DMS53 treated with DMSO at 0.1 percent for 48 hours (cell line): Measurements from ENCODE around the gene RAB3B.
A peak's percentile ranks its signal among the peaks of the same experiment; 100 is the strongest.

Experiments used
- DNase-seq: peaks from one replicate; lab custom pipeline; 2025; ENCODE audit not compliant: unreplicated experiment; lab: John Stamatoyannopoulos, UW

The RAB3B gene

GRCh38 chr1:51957618-51958017 is 32.9 kb downstream of the RAB3B start:
- peak; percentile 41 for DNase-seq

GRCh38 chr1:51956528-51957509 is 33.7 kb downstream of the RAB3B start:
- peak; percentile 83 for DNase-seq

GRCh38 chr1:51955797-51956527 is 34.5 kb downstream of the RAB3B start:
- DNase-seq: peak; percentile 100

- no peak for DNase-seq
Observed at GRCh38 chr1:51954783-51955182, 35.7 kb downstream of the RAB3B start.

- no peak for DNase-seq
Observed at GRCh38 chr1:51953079-51953478, 37.4 kb downstream of the RAB3B start.

- no peak for DNase-seq
Observed at GRCh38 chr1:51952638-51953037, 37.9 kb downstream of the RAB3B start.

GRCh38 chr1:51950701-51951100 is 39.8 kb downstream of the RAB3B start:
- DNase-seq: no peak

GRCh38 chr1:51949014-51949702 is 41.3 kb downstream of the RAB3B start:
- DNase-seq: no peak

- DNase-seq: no peak
Observed at GRCh38 chr1:51948491-51948915, 42.0 kb downstream of the RAB3B start.

- DNase-seq: no peak
Observed at GRCh38 chr1:51946300-51946699, 44.2 kb downstream of the RAB3B start.

- no peak for DNase-seq
Observed at GRCh38 chr1:51945591-51945990, 44.9 kb downstream of the RAB3B start.

- DNase-seq: no peak
Observed at GRCh38 chr1:51942281-51942680, 48.2 kb downstream of the RAB3B start.

GRCh38 chr1:51941528-51941927 is 49.0 kb downstream of the RAB3B start:
- no peak for DNase-seq

- no peak for DNase-seq
Observed at GRCh38 chr1:51937112-51937511, 53.4 kb downstream of the RAB3B start.

- no peak for DNase-seq
Observed at GRCh38 chr1:51936531-51936930, 54.0 kb downstream of the RAB3B start.

- DNase-seq: no peak
Observed at GRCh38 chr1:51933344-51933743, 57.2 kb downstream of the RAB3B start.

GRCh38 chr1:51930329-51930728 is 60.2 kb downstream of the RAB3B start:
- DNase-seq: no peak

- DNase-seq: no peak
Observed at GRCh38 chr1:51928896-51929295, 61.6 kb downstream of the RAB3B start.

GRCh38 chr1:51927029-51927428 is 63.5 kb downstream of the RAB3B start:
- no peak for DNase-seq

- no peak for DNase-seq
Observed at GRCh38 chr1:51926171-51926812, 64.2 kb downstream of the RAB3B start.

- no peak for DNase-seq
Observed at GRCh38 chr1:51924455-51924854, 66.0 kb downstream of the RAB3B start.
